HG03469 (cell line): Measurements from ENCODE around the gene NIPAL4.

Source experiments
- ATAC-seq: cut with Tn5 transposase; IDR thresholded peaks from one replicate; pipeline ENCODE4 v1.9.1; 2021; ENCODE audit warnings: mild to moderate bottlenecking, moderate library complexity, moderate number of reproducible peaks; ENCODE audit not compliant: unreplicated experiment

Gene NIPAL4

DNA sequence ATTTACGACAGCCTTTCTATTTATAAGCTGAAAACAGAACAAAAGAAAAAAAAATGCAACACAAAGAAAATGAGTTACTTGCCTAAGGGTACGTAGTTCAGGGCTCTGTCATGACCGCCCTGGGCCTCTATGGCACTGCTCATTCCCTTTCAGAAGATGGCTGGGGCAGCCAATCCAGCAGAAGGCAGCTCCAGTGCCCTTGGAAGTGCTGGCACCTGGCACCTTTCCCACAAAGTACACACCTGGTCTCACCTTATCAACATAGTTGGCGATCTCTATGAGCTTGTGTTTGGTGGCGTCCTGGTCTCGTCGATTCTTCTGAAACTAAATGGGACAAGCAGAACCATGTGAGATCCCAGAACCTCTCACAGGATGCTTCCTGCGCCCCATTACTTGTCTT, 53.2 kb downstream of the NIPAL4 start:
- ATAC-seq = no peak

DNA sequence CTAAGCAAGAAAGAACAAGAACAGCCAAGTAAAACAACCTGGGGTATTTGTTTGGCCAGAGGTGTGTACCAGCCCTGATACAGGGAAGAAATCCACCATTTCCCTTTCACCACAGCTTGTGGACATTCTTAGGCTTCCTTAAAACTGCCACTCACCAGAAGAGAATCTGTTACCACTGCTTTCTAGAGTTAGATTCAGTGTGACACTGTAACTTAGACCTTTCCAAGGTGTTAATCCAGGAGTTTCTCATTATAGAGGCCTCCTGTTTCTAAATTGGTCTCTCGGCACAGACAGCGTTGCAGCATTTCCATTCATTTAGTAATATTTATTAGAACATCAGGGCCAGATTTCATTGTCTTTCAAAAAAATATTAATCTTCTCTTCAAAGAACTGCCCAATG, 55.0 kb downstream of the NIPAL4 start:
- no peak for ATAC-seq

DNA sequence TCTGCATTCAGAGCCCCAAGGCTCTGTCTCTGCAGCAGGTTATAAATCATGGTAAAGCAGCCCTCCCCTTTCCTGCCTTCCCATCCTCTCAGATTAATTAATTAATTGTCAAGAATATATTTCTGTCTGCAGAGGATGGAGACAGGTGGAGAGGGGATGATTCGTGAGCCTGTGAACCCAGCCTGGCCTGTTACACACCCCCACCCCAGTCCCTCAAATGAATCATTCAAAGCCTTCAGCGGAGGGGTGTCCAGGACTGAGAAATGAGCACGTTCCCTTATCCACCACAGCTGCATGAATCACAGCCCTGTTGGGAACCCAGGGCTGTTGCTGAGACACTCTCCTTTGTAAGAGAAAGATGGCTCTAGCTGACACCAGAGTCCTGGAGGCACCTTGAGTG, 56.0 kb downstream of the NIPAL4 start:
- no peak for ATAC-seq

DNA sequence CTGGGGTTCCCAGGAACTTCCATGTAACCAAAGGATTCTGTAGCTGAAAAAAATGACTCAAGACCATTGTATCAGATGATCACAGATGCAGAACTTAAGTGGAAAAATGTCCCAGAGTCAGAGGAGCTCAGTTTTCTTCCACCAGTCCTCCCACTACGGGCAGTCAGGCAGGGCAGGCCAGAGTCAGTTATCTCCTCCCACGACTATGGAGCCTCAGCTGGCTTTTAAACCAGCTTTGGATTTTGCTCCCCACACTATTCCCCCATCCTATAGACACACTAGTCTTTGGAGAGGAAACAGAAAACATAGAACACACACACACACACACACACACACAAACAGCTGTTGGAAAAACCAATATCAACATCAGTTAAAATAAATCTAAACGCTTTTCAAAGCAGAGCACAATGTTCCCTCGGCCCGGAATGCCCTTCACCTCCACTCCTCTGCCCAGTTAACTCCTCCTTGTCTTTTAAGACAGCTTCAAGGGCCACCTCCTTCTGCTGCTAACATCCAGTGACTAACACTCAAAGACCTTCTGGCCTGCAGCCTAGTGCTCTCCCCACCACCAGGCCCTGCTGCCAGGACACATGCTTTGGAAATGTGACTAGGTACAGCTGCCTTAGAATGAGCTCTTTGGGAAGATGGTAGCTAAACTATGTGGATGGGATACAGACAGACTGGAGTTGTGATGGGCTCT, 56.8 kb downstream of the NIPAL4 start:
- no peak for ATAC-seq

DNA sequence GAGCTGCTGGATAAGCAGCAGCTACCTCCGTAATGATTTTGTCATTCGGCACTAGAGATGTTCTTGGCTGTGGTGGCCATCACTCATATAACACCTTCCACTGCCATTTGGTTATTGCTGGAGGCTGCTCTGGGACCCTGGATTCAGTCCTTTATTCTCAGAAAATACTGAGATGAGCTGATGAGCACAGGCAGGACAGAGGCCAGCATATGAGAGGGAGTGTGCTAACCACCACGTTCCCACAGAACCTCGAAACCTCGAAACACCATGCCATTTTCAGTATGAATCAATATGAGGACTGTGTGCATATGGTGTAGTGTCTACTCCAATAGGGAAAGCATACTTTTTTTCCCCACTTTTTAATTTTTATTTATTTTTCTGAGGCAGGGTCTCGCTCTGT, 59.0 kb downstream of the NIPAL4 start:
- no peak for ATAC-seq

DNA sequence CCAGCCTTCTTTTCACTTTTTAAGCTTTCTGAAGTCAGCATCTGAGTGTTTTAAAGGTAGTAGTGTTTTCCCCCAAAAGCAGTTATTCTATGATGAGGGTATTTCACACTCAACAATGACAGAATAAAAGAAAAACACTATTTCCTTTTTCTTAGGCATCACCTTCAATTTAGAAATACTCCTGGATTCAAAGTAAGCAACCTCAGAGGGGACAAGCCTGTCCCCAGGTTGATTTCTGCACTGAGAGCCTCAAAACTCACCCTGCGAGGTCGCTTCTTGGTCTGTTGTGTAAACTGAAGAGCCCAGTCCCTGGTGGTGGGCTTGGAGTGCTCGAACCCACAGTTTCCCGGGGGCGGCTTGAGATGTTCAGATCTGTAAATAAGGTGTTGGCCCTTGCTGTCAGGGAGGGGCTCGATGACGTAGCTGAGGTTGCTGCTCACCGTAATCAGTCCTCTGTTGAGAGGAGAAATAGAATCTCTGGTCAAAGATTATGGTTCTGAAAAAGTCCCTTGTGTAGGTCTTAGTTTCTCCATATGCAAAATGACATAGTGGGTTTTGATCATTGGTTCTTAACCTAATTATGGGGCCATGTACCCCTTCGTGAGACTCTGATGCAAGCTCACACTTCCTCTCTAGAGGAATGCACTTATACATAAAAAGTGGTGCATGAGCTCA, 59.7 kb downstream of the NIPAL4 start:
- ATAC-seq = no peak

DNA sequence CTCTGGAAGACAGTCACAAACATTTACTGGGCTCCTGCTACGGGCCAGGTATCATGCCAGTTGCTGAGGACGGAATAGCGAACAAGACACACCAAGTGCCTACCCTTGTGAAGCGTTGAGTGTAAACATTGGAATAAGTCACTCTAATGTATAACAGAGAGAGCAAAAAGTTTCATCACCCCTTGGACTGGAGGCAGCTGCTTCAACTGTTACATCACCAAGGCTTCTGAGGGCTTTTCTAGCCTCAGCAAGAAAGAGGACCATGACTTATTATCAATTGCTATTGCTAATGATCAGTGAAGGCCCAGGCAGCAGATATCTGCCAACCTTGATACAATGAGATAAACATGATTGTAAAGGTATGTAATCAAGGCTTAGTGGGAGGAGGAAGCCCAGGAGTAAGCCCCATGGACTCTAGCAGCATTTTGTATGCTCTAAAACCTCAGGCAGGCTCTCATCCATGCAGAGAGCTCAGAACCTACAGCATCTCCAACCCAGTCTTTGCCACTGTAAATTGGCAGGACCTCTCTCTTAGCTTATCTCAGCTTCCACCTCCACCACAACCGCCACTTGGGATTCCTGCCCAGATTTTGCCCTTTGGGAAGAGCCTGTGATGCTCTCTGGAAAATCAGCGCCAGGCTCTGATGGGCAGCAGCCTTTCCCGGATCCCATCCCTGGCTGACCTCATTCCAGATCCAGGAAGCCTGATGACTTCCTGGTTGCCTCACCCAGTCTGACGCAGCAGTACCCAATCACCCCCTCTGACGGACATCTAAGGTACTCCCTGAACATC, 61.1 kb downstream of the NIPAL4 start:
- ATAC-seq = no peak

DNA sequence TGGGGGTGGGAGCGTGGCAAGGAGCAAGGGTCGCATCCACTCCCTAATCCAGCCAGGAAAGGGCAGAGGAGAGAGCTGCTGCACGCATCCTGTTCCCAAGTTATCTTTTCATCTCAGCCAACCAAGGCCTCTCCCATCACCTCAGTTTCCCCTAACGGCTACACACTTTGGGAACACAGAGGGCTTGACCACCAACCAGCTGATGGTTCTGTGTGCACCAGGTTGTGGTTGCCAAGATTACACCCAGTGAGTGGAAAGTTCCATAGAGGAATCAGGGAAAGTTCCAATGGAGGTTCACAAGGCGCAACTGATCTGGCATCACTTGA, 61.7 kb downstream of the NIPAL4 start:
- no peak for ATAC-seq

DNA sequence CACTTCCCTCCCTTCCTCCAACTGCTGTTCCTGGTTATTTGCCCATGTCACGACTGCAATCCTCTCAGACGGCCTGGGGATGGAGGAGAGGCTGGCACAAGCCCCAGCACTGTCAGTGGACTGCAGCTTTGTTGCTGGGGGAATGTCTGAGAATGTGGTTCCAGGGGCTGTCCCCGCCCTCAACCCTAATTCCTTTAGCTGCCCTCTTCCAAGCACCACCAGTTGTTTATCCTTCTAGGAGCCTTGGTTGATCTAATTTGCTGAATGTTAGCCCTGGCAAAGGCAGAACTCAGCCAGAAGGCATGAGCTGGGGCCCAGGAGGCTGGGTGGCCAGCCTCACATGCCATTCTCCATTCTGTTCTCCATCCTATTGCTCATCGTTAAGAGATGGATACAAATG, 64.0 kb downstream of the NIPAL4 start:
- ATAC-seq = no peak
